Left kidney (tissue), 2 donors: ENCODE data around the gene DYTN. TPM values are rescaled to one million over a fixed set of nuclear protein-coding genes. Genes with fewer than 3 reads are reported as not detected.

Experiments used
- DNase-seq: peaks from one replicate; pipeline ENCODE4 v3.0.0-alpha.2; 2013
- polyA plus RNA-seq: library from polyadenylated mRNA; unstranded; fragments of 120-200 nt; gene quantifications from one replicate; pipeline ENCODE4 v1.2.1, GENCODE V29; 2013; ENCODE audit not compliant: insufficient read length

Gene DYTN
- polyA plus RNA-seq, 1 donor, result not detected

GRCh38 chr2:206698811-206699210 is 19.4 kb downstream of the DYTN start:
- DNase-seq, result no peak

- DNase-seq, result no peak
Observed at GRCh38 chr2:206696910-206697309, 21.3 kb downstream of the DYTN start.

DNA sequence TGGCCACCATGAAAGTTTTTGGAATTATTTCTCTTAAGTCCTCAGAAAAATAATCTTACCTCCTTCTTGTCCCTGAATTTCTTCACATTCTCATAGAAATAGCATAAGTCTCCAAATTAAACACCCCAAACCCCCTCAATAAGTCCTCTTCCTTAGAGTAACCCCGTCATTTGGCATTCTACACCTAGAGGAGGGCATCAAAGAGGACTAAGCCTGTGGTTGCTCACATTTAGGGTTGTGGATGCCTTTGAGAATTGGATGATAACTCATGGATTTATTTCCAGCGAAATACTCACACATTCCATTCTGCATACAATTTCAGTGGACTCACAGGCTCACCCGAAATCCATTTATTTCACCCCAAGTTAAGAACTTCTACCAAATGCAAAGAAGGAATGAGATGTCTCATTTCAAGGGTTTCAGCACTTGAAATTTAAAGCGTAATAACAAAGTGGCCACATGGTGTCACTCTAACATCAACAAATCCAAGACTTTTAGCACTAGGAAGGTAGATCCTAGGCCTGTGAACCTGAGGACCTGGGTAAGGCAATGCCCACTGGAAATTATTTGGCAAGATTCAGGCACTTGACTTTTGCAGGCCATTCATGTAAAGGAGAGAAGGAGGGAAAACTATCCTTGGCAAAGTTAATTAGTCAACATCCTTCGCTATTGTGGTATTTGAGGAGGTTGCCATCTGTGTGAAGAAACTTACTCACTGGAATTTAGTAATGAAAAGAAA is 24.6 kb downstream of the DYTN start:
- DNase-seq, result peak; percentile 57

DNA sequence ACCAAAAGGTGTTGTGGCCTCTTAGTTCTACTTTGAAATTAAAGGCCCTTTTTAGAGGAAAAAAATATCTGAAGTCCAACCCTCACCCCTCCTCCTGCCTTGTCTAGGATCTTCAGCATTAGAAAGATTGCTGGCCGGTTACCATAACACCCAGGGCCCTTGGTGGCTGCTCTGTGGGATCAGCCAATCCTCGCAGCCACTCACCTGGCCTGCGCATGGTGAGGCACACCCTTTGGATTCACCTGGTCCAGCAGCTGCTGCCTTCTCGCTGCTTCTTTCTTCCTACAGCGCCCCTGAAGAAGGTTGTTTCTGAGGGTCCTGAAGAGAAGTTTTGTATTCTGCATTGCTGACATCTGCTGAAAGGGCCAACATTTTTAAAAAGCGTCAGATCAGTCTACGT is 25.2 kb downstream of the DYTN start:
- no peak for DNase-seq

DNA sequence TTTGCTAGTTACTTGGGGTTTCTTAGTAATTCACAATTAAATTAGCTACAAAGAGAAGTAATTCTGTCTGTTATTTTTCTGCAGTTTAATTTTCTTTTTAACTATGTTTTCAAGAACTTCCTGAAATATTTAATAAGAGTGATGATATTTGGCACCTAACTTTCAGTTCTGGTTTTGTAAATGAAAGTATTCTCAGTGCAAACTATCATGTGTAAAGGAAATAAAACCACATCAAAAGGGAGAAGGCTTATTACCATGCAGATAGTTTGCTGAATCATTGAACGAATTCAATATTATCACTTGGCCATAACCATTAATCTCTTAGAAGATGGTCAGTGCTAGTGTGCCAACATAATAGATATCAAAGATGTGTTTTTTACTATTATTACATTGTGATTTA is 29.2 kb downstream of the DYTN start:
- DNase-seq, result no peak

- no peak for DNase-seq
Observed at GRCh38 chr2:206688453-206688852, 29.7 kb downstream of the DYTN start.

- no peak for DNase-seq
Observed at GRCh38 chr2:206683546-206683945, 34.6 kb downstream of the DYTN start.

DNA sequence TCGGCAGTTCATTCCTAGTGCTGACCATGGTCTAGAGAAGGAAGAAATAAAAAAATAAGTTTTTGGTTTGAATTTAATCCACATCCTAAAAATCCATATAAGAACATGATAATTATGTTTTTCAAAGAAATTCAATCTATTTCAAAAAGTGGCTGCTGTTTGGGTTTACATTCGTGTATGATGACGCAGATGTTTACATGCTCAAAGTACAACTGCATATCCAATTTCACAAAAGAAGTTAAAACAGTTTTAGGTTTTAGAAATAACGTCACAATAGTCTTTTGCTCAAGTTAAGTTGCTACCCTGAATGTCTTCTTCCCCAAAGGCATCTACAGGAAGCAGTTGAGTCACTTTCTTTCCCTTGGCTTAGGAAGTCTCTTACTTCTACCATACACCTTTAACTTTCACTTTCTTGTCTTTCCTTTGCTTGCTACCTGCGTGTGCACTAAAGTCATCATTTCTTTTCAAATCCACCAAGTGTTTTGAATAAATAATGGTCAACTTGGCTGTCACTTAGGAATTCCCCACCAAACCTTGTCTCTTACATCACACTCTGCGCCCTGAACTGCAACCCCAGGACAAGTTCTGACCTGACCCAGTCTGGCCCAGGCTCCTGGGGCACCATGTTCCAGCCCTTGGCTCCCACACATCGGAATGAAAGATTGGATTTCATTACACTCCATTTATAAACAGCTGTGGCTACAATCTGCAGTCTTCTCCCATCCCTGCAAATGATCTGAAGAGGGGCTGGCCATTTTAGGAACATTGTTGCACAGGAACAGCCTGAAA is 47.5 kb downstream of the DYTN start:
- DNase-seq, result no peak

DNA sequence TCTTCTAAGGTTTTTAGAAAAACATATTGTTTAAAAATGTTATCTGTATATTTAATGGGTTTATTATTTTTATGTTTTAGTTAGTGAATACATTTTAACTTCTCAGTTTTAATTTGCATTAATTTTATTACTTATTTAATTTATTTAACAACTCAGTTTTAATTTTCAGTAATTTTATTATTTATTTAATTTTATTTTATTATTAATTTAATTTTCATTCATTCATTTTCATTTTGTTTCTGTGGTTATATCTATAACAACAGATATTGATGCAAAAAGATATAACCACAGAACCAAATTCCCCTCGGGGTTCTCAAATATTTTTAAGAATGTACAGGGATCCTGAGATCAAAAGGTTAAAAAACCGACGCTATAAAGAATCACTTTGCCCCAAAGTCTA is 52.9 kb downstream of the DYTN start:
- DNase-seq, result no peak

DNA sequence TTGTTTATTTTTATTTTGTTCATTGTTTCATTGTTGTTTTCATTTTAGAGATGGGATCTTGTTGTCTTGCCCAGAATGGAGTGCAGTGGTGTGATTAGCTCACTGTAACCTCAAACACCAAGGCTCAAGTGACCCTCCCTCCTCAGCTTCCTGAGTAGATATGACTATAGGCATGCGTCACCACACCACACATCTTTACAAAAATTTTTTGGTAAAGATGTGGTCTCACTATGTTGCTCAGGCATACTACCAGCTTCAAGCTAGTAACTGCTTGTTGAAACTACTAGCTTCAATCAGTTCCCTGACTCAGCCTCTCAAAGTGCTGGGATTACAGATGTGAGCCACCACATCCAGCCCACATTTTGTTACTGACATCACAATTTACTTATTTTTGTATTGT is 61.1 kb downstream of the DYTN start:
- DNase-seq, result no peak

DNA sequence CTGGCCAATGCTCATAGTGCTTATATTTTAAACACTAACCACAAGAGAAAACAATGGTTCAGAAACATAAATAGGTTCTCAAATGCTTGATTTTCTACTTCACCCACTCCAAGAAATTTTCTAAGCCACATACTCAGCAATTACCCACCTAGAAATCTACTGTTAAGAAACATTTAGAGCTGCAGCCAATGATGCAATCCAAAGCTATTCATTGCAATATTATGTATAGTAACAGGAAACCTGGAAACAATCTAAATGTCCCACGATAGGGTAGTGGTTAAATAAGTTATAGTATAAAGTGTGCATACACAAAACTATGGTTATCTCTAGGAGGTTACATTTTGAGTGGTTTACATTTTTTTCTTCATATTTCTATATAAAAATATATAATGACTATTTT is 70.2 kb downstream of the DYTN start:
- DNase-seq, result no peak

GRCh38 chr2:206642075-206643025 is 75.8 kb downstream of the DYTN start, which contains the start of gene FAM237A:
TSS of gene FAM237A (plus strand) at chr2:206642487. CDS start at chr2:206644237, 1,750 bp downstream.
- peak; percentile 77 for DNase-seq

DNA sequence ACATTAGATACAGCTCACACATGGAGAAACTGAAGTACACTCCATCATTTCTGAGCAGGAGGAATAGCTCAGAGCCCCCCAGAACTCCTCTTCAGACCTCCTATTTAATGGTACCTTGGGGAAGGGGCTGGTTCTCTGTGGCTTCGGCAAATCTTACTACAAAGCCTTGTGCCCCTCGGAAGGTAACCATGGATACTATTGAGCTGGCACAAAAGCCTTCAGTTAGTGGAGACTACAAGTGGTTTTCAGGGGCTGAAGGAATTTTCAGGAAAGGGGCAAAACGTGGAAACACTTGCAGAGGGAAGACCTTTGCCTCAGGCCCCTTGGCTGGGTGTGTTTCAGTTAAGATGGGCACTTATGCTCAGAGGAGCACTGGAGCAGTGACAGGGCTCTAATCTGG is 77.0 kb downstream of the DYTN start:
- DNase-seq, result no peak

- DNase-seq, result no peak
Observed at GRCh38 chr2:206639636-206640035, 78.6 kb downstream of the DYTN start.

GRCh38 chr2:206635015-206635414 is 83.2 kb downstream of the DYTN start:
- no peak for DNase-seq

GRCh38 chr2:206631340-206631739 is 86.9 kb downstream of the DYTN start:
- no peak for DNase-seq

DNA sequence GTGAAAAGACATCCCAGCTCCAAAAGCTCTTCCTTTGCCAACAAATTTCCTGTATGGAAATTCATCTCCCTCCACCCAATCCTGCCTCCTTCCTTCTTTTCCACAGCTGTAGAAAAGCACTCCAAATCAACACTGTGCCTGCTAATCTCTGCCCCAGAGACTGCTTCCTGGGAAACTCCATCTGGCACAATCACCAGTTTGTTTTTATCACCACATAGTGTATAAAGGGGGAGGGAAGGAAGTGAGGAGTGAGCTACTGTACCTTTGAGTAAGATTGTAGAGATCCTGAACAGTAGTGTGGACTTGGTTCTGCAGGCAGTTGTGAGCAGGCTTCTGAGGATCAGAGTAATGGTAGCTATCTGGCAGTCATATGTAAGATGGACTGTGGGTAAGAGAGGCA is 90.6 kb downstream of the DYTN start:
- DNase-seq, result no peak

DNA sequence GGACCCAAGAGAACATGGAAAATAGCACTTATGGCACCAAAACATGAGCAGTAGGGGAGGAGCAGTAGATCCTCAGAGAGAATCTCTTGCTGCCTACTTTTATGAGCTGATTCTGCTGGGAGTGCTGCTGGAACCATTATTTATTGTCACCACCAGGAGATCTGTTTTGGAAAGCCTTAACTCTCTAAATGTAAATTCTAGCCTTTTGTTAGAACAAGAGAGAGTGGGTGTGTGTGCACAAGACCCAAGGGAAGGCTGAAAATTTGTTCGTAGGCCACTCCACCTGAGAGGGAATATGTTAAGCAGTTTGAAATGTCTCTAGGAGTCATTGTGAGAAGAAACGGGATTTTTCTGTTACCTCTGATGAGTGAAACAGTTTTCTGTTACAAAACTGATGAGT is 92.1 kb downstream of the DYTN start:
- no peak for DNase-seq

DNA sequence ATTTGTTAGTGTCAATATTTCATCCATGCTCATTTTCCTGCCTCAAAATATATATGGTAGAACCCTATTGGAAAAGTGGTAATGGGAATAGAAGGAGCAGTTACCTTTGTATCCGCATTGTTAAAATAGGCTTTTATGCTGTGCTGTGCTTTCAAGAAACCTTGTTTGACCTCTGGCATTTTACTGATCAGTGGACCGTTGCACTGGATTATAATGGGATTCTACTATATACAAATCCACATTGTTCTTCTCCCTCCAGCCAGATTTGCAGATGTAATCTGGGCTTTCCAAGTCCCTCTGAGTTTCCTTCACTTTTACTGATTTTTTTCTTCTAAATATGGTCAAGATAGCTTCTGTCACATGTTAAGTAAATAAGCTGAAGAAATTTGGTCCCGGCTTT is 99.2 kb downstream of the DYTN start:
- DNase-seq, result no peak

DNA sequence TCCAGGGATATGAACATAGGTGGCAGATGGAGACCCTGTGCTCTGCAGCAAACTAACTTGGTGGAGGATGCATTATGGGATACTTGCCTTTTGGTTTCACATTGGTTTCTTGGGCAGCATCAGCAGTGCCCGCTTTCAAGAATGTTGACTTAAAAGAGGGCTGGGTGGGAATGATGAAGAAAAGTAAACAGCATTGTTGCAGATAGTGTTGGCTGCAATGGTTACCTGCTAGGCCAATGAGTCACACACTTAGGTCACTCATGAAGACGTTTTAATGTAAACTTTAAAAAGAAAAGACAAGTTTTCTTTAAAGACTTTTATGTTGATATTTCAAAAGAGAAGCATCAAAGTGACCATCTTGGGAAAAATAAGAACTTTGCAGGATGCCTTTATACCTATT is 102.0 kb downstream of the DYTN start:
- no peak for DNase-seq

- DNase-seq, result no peak
Observed at GRCh38 chr2:206615417-206616089, 102.6 kb downstream of the DYTN start.

- no peak for DNase-seq
Observed at GRCh38 chr2:206614811-206615210, 103.4 kb downstream of the DYTN start.
